GM23338 (cell line): Measurements from ENCODE around the gene SERP1.

Experiments
- EZH2 ChIP-seq: fragments of 200-600 bp; sonication (generic); IDR thresholded peaks from one replicate; pipeline ENCODE4 v1.8.0; 2017; ENCODE audit warnings: antibody characterized with exemption, mild to moderate bottlenecking, low read depth; ENCODE audit not compliant: unreplicated experiment
- POLR2AphosphoS5 ChIP-seq: IDR thresholded peaks from 2 replicates; pipeline ENCODE4 v1.6.1; 2016; ENCODE audit warnings: antibody characterized with exemption, low read depth
- TF ChIP-seq, protein P1 (sequence below), 2 experiments: fragments of 200-600 bp in 1 of 2; sonication (generic) in 1 of 2; conservative IDR thresholded peaks; 2 replicates each; pipeline versions ENCODE4 v1.5.1 to v1.6.1; 2016 to 2017; ENCODE audit warnings: antibody characterized with exemption in 2 of 2, low read depth in 2 of 2, mild to moderate bottlenecking in 2 of 2, moderate library complexity in 1 of 2

DNA sequence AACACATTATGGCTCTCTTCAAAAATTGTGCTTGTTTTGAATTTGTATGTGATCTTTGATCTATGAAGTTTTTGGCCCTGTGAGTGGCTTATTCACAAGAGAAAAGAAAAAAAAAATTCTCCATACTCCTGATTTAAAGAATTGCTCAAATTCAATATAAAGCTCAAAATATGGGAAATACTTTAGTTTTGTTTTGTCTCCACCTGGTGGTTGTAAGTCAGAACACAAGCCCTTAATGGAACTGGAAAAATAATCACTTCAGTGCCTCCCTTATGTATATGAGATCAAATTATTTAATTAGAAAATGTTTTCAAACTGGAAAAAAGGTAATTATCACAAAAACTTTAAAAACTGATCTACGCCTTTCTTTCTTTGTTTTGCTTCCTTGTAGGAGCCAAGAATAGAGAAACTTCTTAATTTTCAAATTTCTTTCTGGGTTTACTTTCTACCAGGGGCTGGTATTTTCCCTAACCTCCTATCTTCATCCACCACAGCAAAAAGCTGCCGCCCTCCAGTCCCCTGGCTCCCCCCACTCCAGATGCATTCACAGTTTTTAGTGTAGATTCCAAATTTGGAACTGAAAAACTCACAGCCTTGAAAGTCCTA, 50.6 kb downstream of the SERP1 start:
- TF ChIP-seq, protein P1, sequence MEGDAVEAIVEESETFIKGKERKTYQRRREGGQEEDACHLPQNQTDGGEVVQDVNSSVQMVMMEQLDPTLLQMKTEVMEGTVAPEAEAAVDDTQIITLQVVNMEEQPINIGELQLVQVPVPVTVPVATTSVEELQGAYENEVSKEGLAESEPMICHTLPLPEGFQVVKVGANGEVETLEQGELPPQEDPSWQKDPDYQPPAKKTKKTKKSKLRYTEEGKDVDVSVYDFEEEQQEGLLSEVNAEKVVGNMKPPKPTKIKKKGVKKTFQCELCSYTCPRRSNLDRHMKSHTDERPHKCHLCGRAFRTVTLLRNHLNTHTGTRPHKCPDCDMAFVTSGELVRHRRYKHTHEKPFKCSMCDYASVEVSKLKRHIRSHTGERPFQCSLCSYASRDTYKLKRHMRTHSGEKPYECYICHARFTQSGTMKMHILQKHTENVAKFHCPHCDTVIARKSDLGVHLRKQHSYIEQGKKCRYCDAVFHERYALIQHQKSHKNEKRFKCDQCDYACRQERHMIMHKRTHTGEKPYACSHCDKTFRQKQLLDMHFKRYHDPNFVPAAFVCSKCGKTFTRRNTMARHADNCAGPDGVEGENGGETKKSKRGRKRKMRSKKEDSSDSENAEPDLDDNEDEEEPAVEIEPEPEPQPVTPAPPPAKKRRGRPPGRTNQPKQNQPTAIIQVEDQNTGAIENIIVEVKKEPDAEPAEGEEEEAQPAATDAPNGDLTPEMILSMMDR (conservative IDR thresholded peaks at IDR 0.05; ENCODE audit: low read depth in 2 of 2), result peak; percentile 66 to 95
- TF ChIP-seq POLR2AphosphoS5 (no peak), EZH2 (no peak)
